HCT116 (cell line): ENCODE results near the gene RYR3. TPM values are rescaled to one million over a fixed set of nuclear protein-coding genes. Genes with fewer than 3 reads are reported as not detected.

ENCODE experiments used
- ATAC-seq: fragments of 200-7000 bp; cut with Tn5 transposase; 2 replicates; pipeline ENCODE4 v1.9.1; 2020; ENCODE audit warnings: mild to moderate bottlenecking, moderate library complexity
- Bru-seq: library from RNA; stranded (reverse); fragments of 400-500 nt; gene quantifications from one replicate; lab custom pipeline; 2021; lab: Mats Ljungman, UMichigan
- BruChase-seq, 2 experiments: library from RNA; stranded (reverse); fragments of 400-500 nt; gene quantifications; one replicate each; lab custom pipeline; 2021; lab: Mats Ljungman, UMichigan
- BruUV-seq: library from RNA; stranded (reverse); fragments of 400-500 nt; replicated peaks from 2 replicates; lab custom pipeline; 2021; lab: Mats Ljungman, UMichigan
- CTCF ChIA-PET: fragments of 300-600 bp; sonication (Branson Sonifier 250); formaldehyde crosslinking; loops from one replicate; lab custom pipeline; 2021; ENCODE audit warnings: antibody characterized with exemption; lab: Charles Lee
- POLR2A ChIA-PET: fragments of 300-600, 350-600 bp; sonication (Branson Sonifier 250); formaldehyde crosslinking; loops from one replicate; lab custom pipeline; 2021; ENCODE audit warnings: antibody characterized with exemption; lab: Charles Lee
- RAD21 ChIA-PET, 2 experiments: fragments of 300-600 bp; sonication (Branson Sonifier 250); formaldehyde crosslinking; loops; one replicate each; lab custom pipeline; 2023; ENCODE audit warnings: low total read pairs in 2 of 2; ENCODE audit not compliant: uncharacterized antibody in 2 of 2, unreplicated experiment in 2 of 2, low non-redundant PET in 1 of 2; lab: Charles Lee
- DNase-seq: peaks from one replicate; pipeline ENCODE4 v3.0.0-alpha.2; 2010; ENCODE audit warnings: low read depth, low spot score
- H2AFZ ChIP-seq: fragments of 200-600 bp; shearing (Covaris generic), sonication (generic); 2 replicates; pipeline ENCODE4 v1.6.1; 2017; ENCODE audit warnings: low read depth, mixed run types, mixed read lengths, antibody characterized with exemption, low read length; ENCODE audit not compliant: poor library complexity, severe bottlenecking
- H3K27ac ChIP-seq: 2 replicates; pipeline ENCODE4 v1.5.1; 2012; ENCODE audit warnings: low read depth, low read length
- H3K27me3 ChIP-seq: fragments of 200-600 bp; sonication (generic); 2 replicates; pipeline ENCODE4 v1.6.1; 2016; ENCODE audit warnings: mixed run types, low read length, mixed read lengths; ENCODE audit not compliant: insufficient read depth
- H3K36me3 ChIP-seq, 2 experiments: fragments of 200-500 bp in 1 of 2; fragments of 200-600 bp in 1 of 2; sonication (Bioruptor generic) in 1 of 2; sonication (generic) in 1 of 2; 2 replicates each; pipeline versions ENCODE4 v1.5.1 to v1.6.1; 2014 to 2016; ENCODE audit warnings: low read length in 2 of 2, inconsistent platforms in 1 of 2, mixed read lengths in 1 of 2, mixed run types in 1 of 2; ENCODE audit not compliant: insufficient read depth in 2 of 2, control insufficient read depth in 1 of 2
- H3K4me1 ChIP-seq, 2 experiments: fragments of 200-600 bp in 1 of 2; sonication (generic) in 1 of 2; 2 replicates each; pipeline versions ENCODE4 v1.5.1 to v1.6.1; 2012 to 2017; ENCODE audit warnings: low read length in 2 of 2, inconsistent platforms in 1 of 2, mild to moderate bottlenecking in 1 of 2, mixed read lengths in 1 of 2, mixed run types in 1 of 2, moderate library complexity in 1 of 2; ENCODE audit not compliant: insufficient read depth in 2 of 2, control insufficient read depth in 1 of 2
- H3K4me2 ChIP-seq: fragments of 200-600 bp; sonication (generic); 2 replicates; pipeline ENCODE4 v1.6.1; 2017; ENCODE audit warnings: mixed run types, low read length, mixed read lengths
- H3K4me3 ChIP-seq, 2 experiments: fragments of 200-600 bp in 1 of 2; sonication (generic) in 1 of 2; replicated peaks in 1 of 2; 2 replicates each; pipeline ENCODE4 v1.5.1; 2011 to 2016; ENCODE audit warnings: low read length in 2 of 2, control low read depth in 1 of 2, low read depth in 1 of 2, mild to moderate bottlenecking in 1 of 2, mixed read lengths in 1 of 2, mixed run types in 1 of 2
- H3K79me2 ChIP-seq: fragments of 200-600 bp; sonication (generic); 2 replicates; pipeline ENCODE4 v1.6.1; 2017; ENCODE audit warnings: mild to moderate bottlenecking, mixed run types, low read length, moderate library complexity, mixed read lengths; ENCODE audit not compliant: insufficient read depth
- H3K9ac ChIP-seq: fragments of 200-600 bp; sonication (generic); 2 replicates; pipeline ENCODE4 v1.6.1; 2016; ENCODE audit warnings: low read length, mixed read lengths
- H3K9me2 ChIP-seq: fragments of 200-600 bp; sonication (generic), shearing (Covaris generic); 2 replicates; pipeline ENCODE4 v1.6.1; 2017; ENCODE audit warnings: mixed run types, mild to moderate bottlenecking, moderate library complexity; ENCODE audit not compliant: insufficient read depth
- H3K9me3 ChIP-seq, 2 experiments: fragments of 200-500 bp in 1 of 2; fragments of 200-600 bp in 1 of 2; sonication (Bioruptor generic) in 1 of 2; sonication (generic) in 1 of 2; 2 replicates each; pipeline ENCODE4 v1.6.1; 2014 to 2017; ENCODE audit warnings: low read length in 2 of 2, mixed read lengths in 2 of 2, inconsistent platforms in 1 of 2, low read depth in 1 of 2, mild to moderate bottlenecking in 1 of 2, mixed run types in 1 of 2, moderate library complexity in 1 of 2; ENCODE audit not compliant: control insufficient read depth in 1 of 2, insufficient read depth in 1 of 2
- H4K20me1 ChIP-seq: fragments of 200-600 bp; sonication (generic), shearing (Covaris generic); 2 replicates; pipeline ENCODE4 v1.6.1; 2017; ENCODE audit warnings: mixed run types, mild to moderate bottlenecking, moderate library complexity; ENCODE audit not compliant: insufficient read depth
- CEBPB ChIP-seq: IDR thresholded peaks from 2 replicates; pipeline ENCODE4 v1.6.1; 2012; ENCODE audit warnings: low read depth
- EGR1 ChIP-seq: IDR thresholded peaks from 2 replicates; pipeline ENCODE4 v1.6.1; 2012; ENCODE audit warnings: low read depth
- ELF1 ChIP-seq: IDR thresholded peaks from 2 replicates; pipeline ENCODE4 v1.6.1; 2012; ENCODE audit warnings: low read depth, borderline replicate concordance
- FOSL1 ChIP-seq: IDR thresholded peaks from 2 replicates; pipeline ENCODE4 v1.6.1; 2012; ENCODE audit warnings: low read depth
- POLR2A ChIP-seq: IDR thresholded peaks from 2 replicates; pipeline ENCODE4 v1.7.0; 2011; ENCODE audit warnings: borderline replicate concordance; ENCODE audit not compliant: insufficient read depth, insufficient read length; ENCODE audit errors: extremely low read depth
- POLR2AphosphoS5 ChIP-seq: IDR thresholded peaks from 2 replicates; pipeline ENCODE4 v1.6.1; 2011; ENCODE audit warnings: mild to moderate bottlenecking, low read depth, low read length, moderate library complexity
- RAD21 ChIP-seq: IDR thresholded peaks from 2 replicates; pipeline ENCODE4 v1.6.1; 2012; ENCODE audit warnings: low read depth, mild to moderate bottlenecking
- SIN3A ChIP-seq: IDR thresholded peaks from 2 replicates; pipeline ENCODE4 v1.6.1; 2012; ENCODE audit warnings: low read depth
- ZNF274 ChIP-seq: fragments of 200-500 bp; sonication (Bioruptor generic); IDR thresholded peaks from 2 replicates; pipeline ENCODE4 v1.6.1; 2014; ENCODE audit warnings: mild to moderate bottlenecking, low read depth, low read length, inconsistent platforms
- intact Hi-C: fragments of 100-400 bp; cut with micrococcal nuclease; formaldehyde crosslinking; loops from 2 replicates; pipeline ENCODE4 v1.10.0; 2022
- long read RNA-seq: library from polyadenylated mRNA; unstranded; transcript quantifications from one replicate; pipeline ENCODE4 v2.0.0, GENCODE V29; 2021; ENCODE audit not compliant: unreplicated experiment
- polyA plus RNA-seq: library from polyadenylated mRNA; unstranded; fragments of >200 nt; gene quantifications from 2 replicates; pipeline ENCODE4 v1.2.1, GENCODE V29; 2012; ENCODE audit warnings: missing spikeins
- total RNA-seq: library from RNA; stranded (reverse); gene quantifications from one replicate; pipeline ENCODE4 v1.2.1, GENCODE V29; 2021; ENCODE audit not compliant: unreplicated experiment
- TF ChIP-seq, protein P1 (sequence below): IDR thresholded peaks from 2 replicates; pipeline ENCODE4 v1.6.1; 2011; ENCODE audit warnings: mild to moderate bottlenecking, low read length, moderate library complexity; ENCODE audit not compliant: insufficient replicate concordance; ENCODE audit errors: extremely low read depth

RYR3 gene
- not detected for total RNA-seq
- polyA plus RNA-seq: 0.02 and 0.08 TPM in 2 replicates
- percentile 3 among the genes with signal in this experiment for Bru-seq, nascent RNA
- percentile 3 among the genes with signal in this experiment for BruChase-seq, experiment 1, labeled RNA remaining after a 6-hour chase
- percentile 5 among the genes with signal in this experiment for BruChase-seq, experiment 2, labeled RNA remaining after a 2-hour chase
- long read RNA-seq: 0 reads

- no peaks in the 10 kb centered on the region for H3K4me1 ChIP-seq
- no peaks in the 10 kb centered on the region for H4K20me1 ChIP-seq
- H3K4me3 ChIP-seq: no peak within 1 kb of the TSS
- no peak within 1 kb of the TSS for H3K4me2 ChIP-seq
- no peak within 1 kb of the TSS for H3K9ac ChIP-seq
- DNase-seq (no peak), ATAC-seq (no peak)
- no peak within 1 kb of the TSS for H3K27ac ChIP-seq
- no TSS peak for BruUV-seq
- no peaks in the 10 kb centered on the region for H3K79me2 ChIP-seq
- POLR2A ChIA-PET: no interaction called here
- H2AFZ ChIP-seq: no peak within 1 kb of the TSS
- no peak for TF ChIP-seq CEBPB
- TF ChIP-seq RAD21: no peak
- TF ChIP-seq ELF1: no peak
- TF ChIP-seq SIN3A: no peak
- no peak for TF ChIP-seq POLR2A
- TF ChIP-seq EGR1: no peak
- no peak for TF ChIP-seq POLR2AphosphoS5
- no peak for TF ChIP-seq FOSL1
- TF ChIP-seq, protein P1, sequence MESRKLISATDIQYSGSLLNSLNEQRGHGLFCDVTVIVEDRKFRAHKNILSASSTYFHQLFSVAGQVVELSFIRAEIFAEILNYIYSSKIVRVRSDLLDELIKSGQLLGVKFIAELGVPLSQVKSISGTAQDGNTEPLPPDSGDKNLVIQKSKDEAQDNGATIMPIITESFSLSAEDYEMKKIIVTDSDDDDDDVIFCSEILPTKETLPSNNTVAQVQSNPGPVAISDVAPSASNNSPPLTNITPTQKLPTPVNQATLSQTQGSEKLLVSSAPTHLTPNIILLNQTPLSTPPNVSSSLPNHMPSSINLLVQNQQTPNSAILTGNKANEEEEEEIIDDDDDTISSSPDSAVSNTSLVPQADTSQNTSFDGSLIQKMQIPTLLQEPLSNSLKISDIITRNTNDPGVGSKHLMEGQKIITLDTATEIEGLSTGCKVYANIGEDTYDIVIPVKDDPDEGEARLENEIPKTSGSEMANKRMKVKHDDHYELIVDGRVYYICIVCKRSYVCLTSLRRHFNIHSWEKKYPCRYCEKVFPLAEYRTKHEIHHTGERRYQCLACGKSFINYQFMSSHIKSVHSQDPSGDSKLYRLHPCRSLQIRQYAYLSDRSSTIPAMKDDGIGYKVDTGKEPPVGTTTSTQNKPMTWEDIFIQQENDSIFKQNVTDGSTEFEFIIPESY: no peak
- no peak for TF ChIP-seq ZNF274
- H3K9me2 ChIP-seq: no peaks in the 10 kb centered on the region
- CTCF ChIA-PET: interaction anchor here (1.3 to 1.6 kb wide), 3 partner anchors 408 to 427 kb away, joined by 3 to 9 read pairs (median 4); no protein-coding TSS in a partner anchor
- peaks cover 44% of the 10 kb centered on the region for H3K27me3 ChIP-seq
- RAD21 ChIA-PET: interaction anchor here in 1 of 2 experiments (1.3 kb wide), 1 partner anchor 390 kb away, joined by 4 read pairs; no protein-coding TSS in a partner anchor
- H3K9me3 ChIP-seq: no peaks in the 10 kb centered on the region
- H3K36me3 ChIP-seq: no peaks in the 10 kb centered on the region
- intact Hi-C loops: no loop called here
Observed at GRCh38 chr15:33310481-33311311, at the start of gene RYR3. Gene RYR3 (plus strand): TSS chr15:33310967. CDS start chr15:33311046, 79 bp downstream.
